Bronchial epithelial cell (primary cell): ENCODE results near the gene TRIAP1. TPM values are rescaled to one million over a fixed set of nuclear protein-coding genes. Genes with fewer than 3 reads are reported as not detected.

ENCODE experiments used
- DNase-seq: peaks from one replicate; pipeline ENCODE4 v3.0.0-alpha.2; 2010; ENCODE audit warnings: low read depth
- FAIRE-seq: peaks from 2 replicates; lab custom pipeline; 2011; peaks lifted over from hg19 to GRCh38; lab: Jason Lieb, UNC
- H3K27me3 ChIP-seq: 2 replicates; pipeline ENCODE4 v1.5.1; 2011; ENCODE audit warnings: low read length; ENCODE audit not compliant: control insufficient read depth, insufficient read depth
- H3K36me3 ChIP-seq: 2 replicates; pipeline ENCODE4 v1.5.1; 2011; ENCODE audit warnings: low read length; ENCODE audit not compliant: control insufficient read depth, insufficient read depth
- H3K4me3 ChIP-seq: 2 replicates; pipeline ENCODE4 v1.5.1; 2011; ENCODE audit warnings: mild to moderate bottlenecking, low read depth, low read length, control low read depth
- CTCF ChIP-seq: IDR thresholded peaks from 2 replicates; pipeline ENCODE4 v1.5.1; 2011; ENCODE audit warnings: mild to moderate bottlenecking, moderate library complexity, low read length, control low read depth, inconsistent platforms; ENCODE audit not compliant: insufficient read depth, severe bottlenecking
- total RNA-seq: library from RNA; depleted of rRNA; stranded (reverse); fragments of >200 nt; gene quantifications from 2 replicates; pipeline ENCODE4 v1.2.1, GENCODE V29; 2014

The TRIAP1 gene
- total RNA-seq, 1 donor from 2014 or later, result 40.5 TPM

GRCh38 chr12:120438495-120439198, 7.5 kb downstream of the TRIAP1 start:
- TF ChIP-seq CTCF, result no peak
- DNase-seq, result no peak
- H3K4me3 ChIP-seq, result peak overlapping the region; percentile 80
- H3K36me3 ChIP-seq, result peaks cover 4% of the 10 kb centered on the region
- no peaks in the 10 kb centered on the region for H3K27me3 ChIP-seq
- FAIRE-seq, result no peak

- Histone ChIP-seq H3K4me3 (peak within 1 kb of the TSS; percentile 80), H3K36me3 (peaks cover 4% of the 10 kb centered on the region), H3K27me3 (no peaks in the 10 kb centered on the region)
- FAIRE-seq (no peak), DNase-seq (peak; percentile 99)
- TF ChIP-seq CTCF, result no peak
Measured at GRCh38 chr12:120437735-120438494, 8.3 kb downstream of the TRIAP1 start, which contains the start of gene COX6A1. Gene COX6A1 (plus strand): TSS chr12:120438113. CDS start chr12:120438127, 14 bp downstream.

- H3K4me3 ChIP-seq, result no peak overlapping the region
- TF ChIP-seq CTCF, result no peak
- no peaks in the 10 kb centered on the region for H3K36me3 ChIP-seq
- DNase-seq (no peak), FAIRE-seq (no peak)
- H3K27me3 ChIP-seq, result no peaks in the 10 kb centered on the region
Measured at GRCh38 chr12:120432772-120433525, 13.2 kb downstream of the TRIAP1 start.

GRCh38 chr12:120429368-120429767, 16.8 kb downstream of the TRIAP1 start:
- TF ChIP-seq CTCF, result no peak
- no peak for DNase-seq
- no peak for FAIRE-seq
- Histone ChIP-seq H3K27me3 (no peaks in the 10 kb centered on the region), H3K36me3 (no peaks in the 10 kb centered on the region), H3K4me3 (no peak overlapping the region)

GRCh38 chr12:120428597-120429229, 17.5 kb downstream of the TRIAP1 start:
- DNase-seq, result no peak
- Histone ChIP-seq H3K27me3 (no peaks in the 10 kb centered on the region), H3K36me3 (no peaks in the 10 kb centered on the region), H3K4me3 (no peak overlapping the region)
- no peak for FAIRE-seq
- no peak for TF ChIP-seq CTCF
